ENCODE results near the gene AK1.

GRCh38 chr9:127818574-127818973 lies 58.9 kb downstream of the AK1 start:
- no peak for TF ChIP-seq CTCF (conservative IDR thresholded peaks at IDR 0.05)
- TF ChIP-seq ZFX (IDR thresholded peaks at IDR 0.05): no peak

All from C4-2B (cell line).